Memory B cell (primary cell): ENCODE results near the gene PLB1.

Source experiments
- ATAC-seq: fragments of 150-1000 bp; cut with Tn5 transposase; 2 replicates; pipeline ENCODE4 v1.10.0; 2021; ENCODE audit warnings: low read depth, mild to moderate bottlenecking, moderate library complexity
- DNase-seq, 2 donors: peaks; one replicate each; pipeline ENCODE4 v3.0.0; 2022; ENCODE audit warnings: low spot score in 2 of 2
- H3K27ac Mint-ChIP-seq: one replicate; pipeline ENCODE4 v1.8.0; 2022; ENCODE audit warnings: mild to moderate bottlenecking, moderate library complexity, mixed read lengths
- H3K27me3 Mint-ChIP-seq: one replicate; pipeline ENCODE4 v1.8.0; 2022; ENCODE audit warnings: mixed read lengths
- H3K36me3 Mint-ChIP-seq: one replicate; pipeline ENCODE4 v1.8.0; 2022; ENCODE audit warnings: mild to moderate bottlenecking, mixed read lengths
- H3K4me1 Mint-ChIP-seq: one replicate; pipeline ENCODE4 v1.8.0; 2022; ENCODE audit warnings: mixed read lengths
- H3K4me3 Mint-ChIP-seq: one replicate; pipeline ENCODE4 v1.8.0; 2022; ENCODE audit warnings: mild to moderate bottlenecking, moderate library complexity, mixed read lengths
- H3K9me3 Mint-ChIP-seq: one replicate; pipeline ENCODE4 v1.8.0; 2022; ENCODE audit warnings: mixed read lengths

The PLB1 gene

DNA sequence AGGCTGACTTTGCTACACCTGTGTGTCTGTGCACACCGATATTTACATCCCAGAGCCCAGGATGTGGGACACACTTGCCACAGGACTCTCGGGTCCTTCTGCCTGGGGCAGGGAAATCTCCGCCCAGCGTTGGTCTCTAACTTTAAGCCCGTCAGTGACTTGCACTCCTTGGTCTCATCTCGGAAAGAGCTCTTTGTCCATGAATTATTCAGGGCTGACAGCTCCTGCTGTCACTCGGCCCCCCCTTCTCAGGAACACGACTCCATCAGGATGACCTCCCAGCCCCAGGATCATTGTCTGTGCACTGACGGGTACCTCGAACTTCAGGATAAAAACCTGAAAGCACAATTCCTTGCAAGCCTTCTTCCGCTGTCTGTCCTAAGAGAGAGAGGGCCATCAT is 26.6 kb downstream of the PLB1 start:
- H3K36me3 Mint-ChIP-seq, result no peaks in the 10 kb centered on the region
- H3K4me3 Mint-ChIP-seq, result no peak overlapping the region
- ATAC-seq, result no peak
- peaks cover 3% of the 10 kb centered on the region for H3K4me1 Mint-ChIP-seq
- H3K27ac Mint-ChIP-seq, result no peak overlapping the region
- no peaks in the 10 kb centered on the region for H3K9me3 Mint-ChIP-seq
- DNase-seq, result no peak
- peaks cover 35% of the 10 kb centered on the region for H3K27me3 Mint-ChIP-seq

GRCh38 chr2:28523902-28524301 is 28.0 kb downstream of the PLB1 start:
- no peaks in the 10 kb centered on the region for H3K9me3 Mint-ChIP-seq
- no peaks in the 10 kb centered on the region for H3K36me3 Mint-ChIP-seq
- no peak overlapping the region for H3K27ac Mint-ChIP-seq
- peaks cover 3% of the 10 kb centered on the region for H3K4me1 Mint-ChIP-seq
- H3K27me3 Mint-ChIP-seq, result peaks cover 28% of the 10 kb centered on the region
- ATAC-seq (no peak), DNase-seq (no peak)
- H3K4me3 Mint-ChIP-seq, result no peak overlapping the region

DNA sequence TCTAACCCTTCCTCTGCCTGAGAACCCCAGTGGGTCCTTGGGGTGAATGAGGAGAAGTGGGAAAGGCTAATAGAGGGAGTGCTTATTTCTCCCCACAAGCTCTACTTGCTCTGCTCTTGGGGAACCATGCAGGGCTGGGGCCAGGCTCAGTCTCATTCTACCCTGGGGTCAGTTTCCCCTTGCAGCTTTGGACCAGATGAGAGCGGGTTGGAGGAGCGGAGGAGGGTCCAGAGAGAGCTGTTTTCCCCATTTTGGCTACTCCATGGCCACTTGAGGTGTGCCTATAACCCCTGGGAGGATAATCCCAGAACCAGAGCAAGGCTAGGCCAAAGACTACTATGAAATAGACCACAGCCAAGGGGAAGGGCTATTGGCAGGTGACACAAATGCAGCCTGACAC is 29.6 kb downstream of the PLB1 start:
- ATAC-seq, result no peak
- Mint-ChIP-seq H3K27ac (no peak overlapping the region), H3K4me1 (peaks cover 3% of the 10 kb centered on the region), H3K9me3 (no peaks in the 10 kb centered on the region), H3K36me3 (no peaks in the 10 kb centered on the region), H3K4me3 (no peak overlapping the region), H3K27me3 (peaks cover 22% of the 10 kb centered on the region)
- DNase-seq, result no peak

- no peak for ATAC-seq
- Mint-ChIP-seq H3K4me1 (peaks cover 3% of the 10 kb centered on the region), H3K36me3 (no peaks in the 10 kb centered on the region), H3K9me3 (no peaks in the 10 kb centered on the region), H3K27ac (no peak overlapping the region), H3K4me3 (no peak overlapping the region), H3K27me3 (peaks cover 21% of the 10 kb centered on the region)
- DNase-seq, result no peak
Measured at GRCh38 chr2:28526527-28527132, 30.8 kb downstream of the PLB1 start.

- Mint-ChIP-seq H3K4me3 (no peak overlapping the region), H3K27me3 (peaks cover 18% of the 10 kb centered on the region), H3K9me3 (no peaks in the 10 kb centered on the region), H3K4me1 (no peaks in the 10 kb centered on the region), H3K27ac (no peak overlapping the region), H3K36me3 (no peaks in the 10 kb centered on the region)
- no peak for DNase-seq
- no peak for ATAC-seq
Measured at GRCh38 chr2:28527196-28527595, 31.3 kb downstream of the PLB1 start.

DNA sequence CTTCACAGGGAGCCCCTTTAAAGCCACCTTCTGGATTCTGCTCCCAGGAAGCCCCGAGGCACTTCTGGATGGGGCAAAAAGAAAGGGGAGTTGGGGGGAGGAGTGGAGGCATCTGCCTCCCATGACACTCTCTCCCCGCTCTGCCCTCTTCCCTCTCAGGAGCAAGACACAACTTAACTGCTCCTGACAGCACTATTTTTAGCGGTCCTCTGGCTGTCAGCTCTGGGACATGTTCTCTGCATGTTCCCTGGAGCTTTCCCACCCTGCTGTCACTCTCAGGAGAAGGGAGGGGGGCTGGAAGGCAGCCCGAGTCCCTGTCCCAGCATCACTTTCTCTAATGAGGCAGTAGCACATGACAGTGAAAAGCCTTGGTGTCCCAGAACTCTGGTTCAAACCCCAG is 32.3 kb downstream of the PLB1 start:
- DNase-seq, result no peak
- no peaks in the 10 kb centered on the region for H3K36me3 Mint-ChIP-seq
- H3K4me1 Mint-ChIP-seq, result no peaks in the 10 kb centered on the region
- peaks cover 20% of the 10 kb centered on the region for H3K27me3 Mint-ChIP-seq
- H3K9me3 Mint-ChIP-seq, result no peaks in the 10 kb centered on the region
- no peak overlapping the region for H3K27ac Mint-ChIP-seq
- ATAC-seq, result no peak
- H3K4me3 Mint-ChIP-seq, result no peak overlapping the region

GRCh38 chr2:28530782-28531181 is 34.9 kb downstream of the PLB1 start:
- H3K36me3 Mint-ChIP-seq, result no peaks in the 10 kb centered on the region
- H3K27ac Mint-ChIP-seq, result no peak overlapping the region
- H3K4me3 Mint-ChIP-seq, result no peak overlapping the region
- no peaks in the 10 kb centered on the region for H3K9me3 Mint-ChIP-seq
- ATAC-seq (no peak), DNase-seq (no peak)
- no peaks in the 10 kb centered on the region for H3K4me1 Mint-ChIP-seq
- peaks cover 14% of the 10 kb centered on the region for H3K27me3 Mint-ChIP-seq

GRCh38 chr2:28532399-28532798 is 36.5 kb downstream of the PLB1 start:
- DNase-seq (no peak), ATAC-seq (no peak)
- no peaks in the 10 kb centered on the region for H3K36me3 Mint-ChIP-seq
- no peak overlapping the region for H3K4me3 Mint-ChIP-seq
- no peak overlapping the region for H3K27ac Mint-ChIP-seq
- H3K4me1 Mint-ChIP-seq, result no peaks in the 10 kb centered on the region
- H3K9me3 Mint-ChIP-seq, result no peaks in the 10 kb centered on the region
- H3K27me3 Mint-ChIP-seq, result peaks cover 8% of the 10 kb centered on the region

GRCh38 chr2:28533044-28533680 is 37.3 kb downstream of the PLB1 start:
- H3K9me3 Mint-ChIP-seq, result no peaks in the 10 kb centered on the region
- no peaks in the 10 kb centered on the region for H3K4me1 Mint-ChIP-seq
- DNase-seq (no peak), ATAC-seq (no peak)
- H3K27ac Mint-ChIP-seq, result no peak overlapping the region
- H3K36me3 Mint-ChIP-seq, result no peaks in the 10 kb centered on the region
- no peak overlapping the region for H3K4me3 Mint-ChIP-seq
- H3K27me3 Mint-ChIP-seq, result peaks cover 8% of the 10 kb centered on the region

GRCh38 chr2:28534817-28535216 is 39.0 kb downstream of the PLB1 start:
- peaks cover 6% of the 10 kb centered on the region for H3K4me1 Mint-ChIP-seq
- no peak overlapping the region for H3K27ac Mint-ChIP-seq
- H3K9me3 Mint-ChIP-seq, result no peaks in the 10 kb centered on the region
- DNase-seq, result no peak
- H3K36me3 Mint-ChIP-seq, result no peaks in the 10 kb centered on the region
- no peak for ATAC-seq
- H3K4me3 Mint-ChIP-seq, result no peak overlapping the region
- peaks cover 10% of the 10 kb centered on the region for H3K27me3 Mint-ChIP-seq

GRCh38 chr2:28538134-28538533 is 42.3 kb downstream of the PLB1 start:
- DNase-seq (no peak), ATAC-seq (no peak)
- Mint-ChIP-seq H3K27me3 (peaks cover 14% of the 10 kb centered on the region), H3K36me3 (no peaks in the 10 kb centered on the region), H3K27ac (no peak overlapping the region), H3K4me1 (peaks cover 6% of the 10 kb centered on the region), H3K4me3 (peak overlapping the region; percentile 38), H3K9me3 (no peaks in the 10 kb centered on the region)

GRCh38 chr2:28538652-28539051 is 42.8 kb downstream of the PLB1 start:
- Mint-ChIP-seq H3K9me3 (no peaks in the 10 kb centered on the region), H3K4me1 (peaks cover 6% of the 10 kb centered on the region), H3K27me3 (peaks cover 12% of the 10 kb centered on the region), H3K4me3 (peak overlapping the region; percentile 74), H3K27ac (peak overlapping the region; percentile 22), H3K36me3 (no peaks in the 10 kb centered on the region)
- DNase-seq (no peak), ATAC-seq (no peak)

GRCh38 chr2:28539118-28539541 is 43.3 kb downstream of the PLB1 start:
- Mint-ChIP-seq H3K4me1 (peaks cover 6% of the 10 kb centered on the region), H3K9me3 (no peaks in the 10 kb centered on the region), H3K27ac (peak overlapping the region; percentile 22), H3K27me3 (peaks cover 12% of the 10 kb centered on the region), H3K36me3 (no peaks in the 10 kb centered on the region), H3K4me3 (peak overlapping the region; percentile 74)
- peak; percentile 98 for ATAC-seq
- peak in 1 of 2 donors; percentile 12 for DNase-seq

DNA sequence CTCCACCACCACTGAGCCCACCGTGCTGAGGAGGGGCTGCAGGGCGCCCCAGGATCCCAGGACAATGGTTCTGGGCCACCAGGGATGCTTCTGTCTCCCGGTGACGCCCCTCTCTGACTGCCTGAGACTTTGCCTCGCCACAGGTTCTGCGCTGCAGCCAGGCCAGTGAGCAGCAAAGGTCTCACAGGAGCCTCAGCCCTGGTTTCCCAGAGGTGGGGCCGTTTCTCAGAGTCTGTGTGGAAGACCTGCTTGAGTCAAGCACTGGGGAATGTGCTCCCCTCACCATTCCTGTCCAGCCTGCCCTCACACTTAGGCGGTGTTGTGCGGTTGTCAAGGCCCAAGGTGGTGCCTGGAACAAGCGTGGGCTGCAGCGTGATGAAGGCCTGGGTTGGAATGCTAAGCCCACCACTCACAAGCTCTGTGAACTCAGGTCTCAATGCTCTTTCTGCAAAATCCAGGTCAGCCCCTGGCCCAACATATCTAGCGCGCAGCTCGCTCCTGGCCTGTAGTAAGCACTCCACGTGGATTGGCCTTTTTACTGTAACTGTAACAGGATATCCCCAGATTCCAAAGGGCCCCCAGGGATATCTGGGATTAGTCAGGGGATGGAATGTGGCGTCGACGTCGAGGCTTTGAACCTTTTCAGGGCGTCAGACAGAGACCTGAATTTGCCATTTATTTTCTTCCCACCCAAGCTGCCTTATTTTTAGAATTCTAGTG is 47.6 kb downstream of the PLB1 start:
- H3K27ac Mint-ChIP-seq, result no peak overlapping the region
- H3K4me3 Mint-ChIP-seq, result no peak overlapping the region
- no peaks in the 10 kb centered on the region for H3K9me3 Mint-ChIP-seq
- H3K27me3 Mint-ChIP-seq, result peaks cover 11% of the 10 kb centered on the region
- no peaks in the 10 kb centered on the region for H3K36me3 Mint-ChIP-seq
- ATAC-seq (no peak), DNase-seq (no peak)
- peaks cover 6% of the 10 kb centered on the region for H3K4me1 Mint-ChIP-seq

DNA sequence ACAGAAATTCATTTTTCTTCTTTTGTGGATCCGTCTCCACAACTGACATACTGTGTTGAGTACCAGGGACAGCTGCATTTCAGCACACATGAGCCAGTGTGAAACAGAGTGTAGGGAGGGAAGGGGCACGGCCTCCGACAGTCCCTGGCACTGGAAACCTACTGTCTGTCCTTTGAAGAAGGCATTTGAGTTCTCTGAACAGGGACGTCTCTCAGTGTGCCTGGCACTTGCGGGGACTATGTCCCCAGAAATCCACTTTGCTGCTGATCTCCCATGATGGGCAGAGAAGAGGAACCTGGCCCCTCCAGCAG is 48.1 kb downstream of the PLB1 start:
- Mint-ChIP-seq H3K4me1 (peaks cover 4% of the 10 kb centered on the region), H3K27ac (no peak overlapping the region), H3K36me3 (no peaks in the 10 kb centered on the region), H3K9me3 (no peaks in the 10 kb centered on the region), H3K4me3 (no peak overlapping the region), H3K27me3 (peaks cover 11% of the 10 kb centered on the region)
- no peak for DNase-seq
- no peak for ATAC-seq
